ES-I3 (cell line): Measurements from ENCODE around the gene SV2A.

Source experiments
- H3K36me3 ChIP-seq: 2 replicates; pipeline ENCODE4 v1.6.1; 2013; ENCODE audit warnings: mild to moderate bottlenecking, low read length, control low read depth, moderate library complexity; ENCODE audit not compliant: insufficient read depth
- H3K4me1 ChIP-seq: 2 replicates; pipeline ENCODE4 v1.6.1; 2013; ENCODE audit warnings: mild to moderate bottlenecking, control low read depth, low read length; ENCODE audit not compliant: insufficient read depth
- H3K9ac ChIP-seq: 2 replicates; pipeline ENCODE4 v1.6.1; 2013; ENCODE audit warnings: low read depth, mild to moderate bottlenecking, low read length, moderate library complexity
- H3K9me3 ChIP-seq: 2 replicates; pipeline ENCODE4 v1.6.1; 2013; ENCODE audit warnings: mild to moderate bottlenecking, low read length, moderate library complexity; ENCODE audit not compliant: control insufficient read depth, insufficient read depth

SV2A gene

DNA sequence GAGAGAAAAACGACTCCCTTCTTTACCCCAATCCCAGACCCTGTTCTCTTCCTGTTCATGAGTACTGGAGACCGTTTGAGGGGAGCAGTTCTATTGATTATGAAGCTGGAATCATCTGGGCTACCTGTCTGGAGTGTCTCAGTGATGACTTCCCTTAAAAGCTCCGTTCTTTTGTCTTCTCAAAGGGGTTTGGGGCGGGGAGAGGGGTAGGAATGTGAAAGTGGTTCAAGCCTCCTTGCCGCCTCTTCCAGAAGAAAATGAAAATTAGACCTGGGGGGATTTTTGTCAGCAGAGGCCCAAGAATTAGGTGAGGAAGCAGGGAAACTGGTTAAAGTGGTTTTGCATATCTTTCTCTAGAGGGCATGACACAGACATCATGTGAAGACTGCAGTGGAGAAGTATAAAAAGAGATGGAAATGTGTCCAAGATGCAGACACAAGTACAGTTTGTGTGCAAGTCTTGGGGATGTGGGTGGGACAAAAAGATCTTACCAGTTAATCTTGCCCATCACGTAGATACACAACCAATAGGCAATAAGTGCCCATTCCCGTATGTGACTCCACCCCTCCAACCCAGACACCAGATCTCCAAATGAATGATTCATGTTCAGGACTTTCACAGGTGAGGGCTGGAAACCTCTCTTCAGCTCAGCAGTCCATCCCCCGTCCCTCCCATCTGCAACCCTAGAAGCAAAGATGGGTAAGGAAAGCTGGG is 19.5 kb upstream of the SV2A start:
- H3K36me3 ChIP-seq, result no peaks in the 10 kb centered on the region
- peaks cover 23% of the 10 kb centered on the region for H3K4me1 ChIP-seq
- peak overlapping the region; percentile 50 for H3K9ac ChIP-seq
- H3K9me3 ChIP-seq, result no peaks in the 10 kb centered on the region

- H3K4me1 ChIP-seq, result peaks cover 18% of the 10 kb centered on the region
- H3K9me3 ChIP-seq, result no peaks in the 10 kb centered on the region
- no peaks in the 10 kb centered on the region for H3K36me3 ChIP-seq
- peak within 1 kb of the TSS; percentile 50 for H3K9ac ChIP-seq
Measured at GRCh38 chr1:149936170-149936991, 18.7 kb upstream of the SV2A start, which contains the start of gene MTMR11. Gene MTMR11, minus strand, starts transcription at chr1:149936879. Its CDS starts 232 bp downstream, at chr1:149936647.

DNA sequence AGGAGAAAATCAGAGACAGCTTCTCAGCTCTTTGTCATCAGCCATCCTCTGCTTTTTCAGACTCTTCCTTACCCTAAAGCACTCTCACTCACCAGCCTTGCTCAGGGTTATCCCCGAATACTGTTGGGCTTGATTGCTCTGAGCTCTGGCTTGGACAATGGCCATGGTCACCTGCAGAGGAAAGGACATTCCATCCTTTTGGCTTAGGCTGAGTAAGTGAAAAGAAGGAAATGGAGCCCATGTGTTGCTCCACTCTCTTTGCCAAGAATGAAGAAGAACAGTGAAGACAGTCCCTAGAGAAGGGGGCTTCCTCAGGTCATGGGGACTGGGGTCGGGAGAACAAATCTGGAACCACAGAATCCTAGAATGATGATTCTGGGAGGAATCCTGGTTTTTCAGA is 16.7 kb upstream of the SV2A start:
- Histone ChIP-seq H3K4me1 (peaks cover 8% of the 10 kb centered on the region), H3K9me3 (no peaks in the 10 kb centered on the region), H3K36me3 (no peaks in the 10 kb centered on the region), H3K9ac (no peak overlapping the region)

- peaks cover 8% of the 10 kb centered on the region for H3K4me1 ChIP-seq
Measured at GRCh38 chr1:149933208-149933607, 15.6 kb upstream of the SV2A start.

GRCh38 chr1:149932474-149932873 is 14.8 kb upstream of the SV2A start:
- H3K9ac ChIP-seq, result no peak overlapping the region
- no peaks in the 10 kb centered on the region for H3K9me3 ChIP-seq
- H3K4me1 ChIP-seq, result peaks cover under 1% of the 10 kb centered on the region; the same call in 1 of the 2 replicates
- H3K36me3 ChIP-seq, result no peaks in the 10 kb centered on the region

More at GRCh38 chr1:149933208-149933607, 15.6 kb upstream of the SV2A start:
- Histone ChIP-seq H3K36me3 (no peaks in the 10 kb centered on the region), H3K9me3 (no peaks in the 10 kb centered on the region), H3K9ac (no peak overlapping the region)

DNA sequence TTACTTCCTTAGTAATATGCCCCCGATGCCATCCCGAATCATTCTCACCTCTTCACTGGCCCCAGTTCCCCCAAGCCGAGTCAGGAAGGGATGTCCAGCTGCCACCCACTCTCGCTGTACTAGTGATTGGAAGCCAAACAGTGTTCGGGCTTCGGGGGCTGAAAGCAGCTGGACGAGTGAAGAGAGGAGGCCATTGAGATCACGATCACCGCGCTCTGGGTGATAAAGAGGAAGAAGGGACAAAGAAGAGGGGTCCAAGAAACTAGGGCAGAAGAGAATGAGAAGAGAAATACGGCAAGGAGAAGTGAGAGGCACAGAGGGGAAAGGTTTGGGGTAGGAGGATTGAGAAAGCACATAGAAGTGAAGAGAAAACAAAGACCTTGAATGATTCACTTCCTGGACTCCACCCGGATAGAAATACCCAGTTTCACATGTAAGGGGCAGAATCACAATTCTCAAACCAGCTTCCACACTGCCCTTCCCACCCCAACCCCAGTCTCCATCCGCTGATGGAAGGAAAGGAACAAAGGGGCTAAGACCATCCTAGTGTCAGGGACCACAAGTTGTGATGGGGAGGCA is 13.7 kb upstream of the SV2A start:
- no peaks in the 10 kb centered on the region for H3K4me1 ChIP-seq
- H3K9ac ChIP-seq, result no peak overlapping the region
- H3K9me3 ChIP-seq, result no peaks in the 10 kb centered on the region
- H3K36me3 ChIP-seq, result peaks cover 2% of the 10 kb centered on the region; the same call in 1 of the 2 replicates

- peaks cover 17% of the 10 kb centered on the region for H3K36me3 ChIP-seq
- H3K9ac ChIP-seq, result no peak overlapping the region
- no peaks in the 10 kb centered on the region for H3K9me3 ChIP-seq
- no peaks in the 10 kb centered on the region for H3K4me1 ChIP-seq
Measured at GRCh38 chr1:149929856-149930255, 12.2 kb upstream of the SV2A start.

- no peaks in the 10 kb centered on the region for H3K4me1 ChIP-seq
- H3K36me3 ChIP-seq, result peaks cover 26% of the 10 kb centered on the region
- peak overlapping the region; percentile 82 for H3K9ac ChIP-seq
- no peaks in the 10 kb centered on the region for H3K9me3 ChIP-seq
Measured at GRCh38 chr1:149928401-149928724, 10.7 kb upstream of the SV2A start.

- Histone ChIP-seq H3K36me3 (peaks cover 26% of the 10 kb centered on the region), H3K9ac (peak within 1 kb of the TSS; percentile 82), H3K9me3 (no peaks in the 10 kb centered on the region), H3K4me1 (no peaks in the 10 kb centered on the region)
Measured at GRCh38 chr1:149927563-149928400, 10.1 kb upstream of the SV2A start, which contains the start of gene SF3B4. Gene SF3B4, minus strand, starts transcription at chr1:149927803. Its CDS starts 44 bp downstream, at chr1:149927759.

GRCh38 chr1:149927056-149927562 is 9.5 kb upstream of the SV2A start:
- Histone ChIP-seq H3K36me3 (peaks cover 30% of the 10 kb centered on the region), H3K4me1 (no peaks in the 10 kb centered on the region), H3K9me3 (no peaks in the 10 kb centered on the region), H3K9ac (peak overlapping the region; percentile 82)

DNA sequence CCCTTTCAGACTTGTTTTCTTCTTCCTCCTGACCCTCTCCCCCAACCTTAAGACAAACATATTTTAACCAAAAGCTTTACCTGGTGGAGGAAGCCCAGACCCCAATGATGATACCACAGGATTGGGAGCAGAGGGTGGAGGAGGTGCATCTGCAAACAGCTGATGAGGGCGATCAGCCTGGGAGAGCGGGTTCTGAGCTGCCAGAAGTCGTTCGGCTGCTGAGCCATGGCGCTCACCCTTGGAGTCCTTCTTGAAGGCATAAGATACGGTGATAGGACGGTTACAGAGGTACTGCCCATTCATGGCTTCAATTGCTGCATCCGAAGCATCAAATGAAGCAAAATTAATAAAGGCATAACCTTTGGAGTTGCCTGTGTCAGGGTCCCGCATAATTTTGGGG is 8.7 kb upstream of the SV2A start:
- Histone ChIP-seq H3K9ac (no peak overlapping the region), H3K36me3 (peaks cover 30% of the 10 kb centered on the region), H3K9me3 (no peaks in the 10 kb centered on the region), H3K4me1 (no peaks in the 10 kb centered on the region)

DNA sequence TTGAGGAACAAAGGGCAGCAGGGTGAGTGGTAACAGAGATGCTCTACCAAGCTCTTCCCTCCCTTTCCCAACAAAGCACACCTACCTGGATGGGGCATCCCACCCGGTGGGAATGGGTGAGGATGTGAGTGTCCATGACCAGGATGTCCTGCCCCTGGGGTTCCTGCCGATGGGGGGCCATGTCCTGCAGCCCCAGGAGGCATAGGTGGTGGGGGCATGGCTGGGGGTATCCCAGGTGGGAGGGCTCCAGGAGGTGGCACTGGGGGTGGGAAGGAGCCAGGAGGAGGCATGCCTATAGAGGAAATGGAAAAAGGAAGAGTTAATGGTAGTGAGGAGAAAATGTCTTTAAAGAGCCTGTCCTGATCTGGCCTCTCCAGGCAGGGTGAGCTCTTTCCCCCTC is 8.1 kb upstream of the SV2A start:
- no peaks in the 10 kb centered on the region for H3K9me3 ChIP-seq
- no peak overlapping the region for H3K9ac ChIP-seq
- no peaks in the 10 kb centered on the region for H3K4me1 ChIP-seq
- peaks cover 30% of the 10 kb centered on the region for H3K36me3 ChIP-seq

- no peaks in the 10 kb centered on the region for H3K4me1 ChIP-seq
- H3K36me3 ChIP-seq, result peaks cover 30% of the 10 kb centered on the region
- H3K9me3 ChIP-seq, result no peaks in the 10 kb centered on the region
- H3K9ac ChIP-seq, result no peak overlapping the region
Measured at GRCh38 chr1:149925345-149925744, 7.7 kb upstream of the SV2A start.

DNA sequence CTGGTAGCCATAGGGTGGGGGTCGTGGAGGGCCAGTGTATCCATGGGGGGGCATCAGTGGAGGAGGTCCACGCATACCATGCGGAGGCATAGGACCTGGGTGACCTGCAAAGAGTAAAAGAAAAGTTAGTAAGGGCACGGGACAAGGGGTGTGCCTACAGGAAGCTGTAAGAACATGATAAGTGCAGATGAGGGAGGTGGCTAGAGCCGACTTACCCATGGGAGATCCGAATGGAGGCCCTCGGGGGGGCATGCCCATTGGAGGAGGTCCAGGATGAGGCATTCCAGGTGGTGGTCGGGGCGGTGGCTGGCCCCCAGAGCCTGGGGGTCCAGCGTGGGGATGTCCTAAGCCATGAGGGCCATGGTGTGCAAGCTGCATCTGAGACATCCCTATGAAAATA is 6.0 kb upstream of the SV2A start:
- no peak overlapping the region for H3K9ac ChIP-seq
- no peaks in the 10 kb centered on the region for H3K9me3 ChIP-seq
- peaks cover 30% of the 10 kb centered on the region for H3K36me3 ChIP-seq
- H3K4me1 ChIP-seq, result no peaks in the 10 kb centered on the region
